IMR-90 (cell line): ENCODE measurements around the gene NARS2. TPM values are rescaled to one million over a fixed set of nuclear protein-coding genes. Genes with fewer than 3 reads are reported as not detected.

Experiments
- ATAC-seq: fragments of 200-7000 bp; cut with Tn5 transposase; 2 replicates; pipeline ENCODE4 v1.9.1; 2020; ENCODE audit warnings: low read depth, mild to moderate bottlenecking, moderate library complexity
- BruUV-seq: library from RNA; stranded (reverse); fragments of 400-500 nt; replicated peaks from 2 replicates; lab custom pipeline; 2021; lab: Mats Ljungman, UMichigan
- CTCF ChIA-PET: fragments of 300-600 bp; formaldehyde crosslinking; extraction: SDS; loops from one replicate; lab custom pipeline; 2021; ENCODE audit warnings: antibody characterized with exemption; lab: Yijun Ruan, JAX
- POLR2A ChIA-PET: fragments of 300-600 bp; sonication (Branson Sonifier 250); formaldehyde crosslinking; loops from one replicate; lab custom pipeline; 2022; ENCODE audit warnings: antibody characterized with exemption; ENCODE audit not compliant: unreplicated experiment; lab: Charles Lee
- DNase-seq: peaks from one replicate; pipeline ENCODE4 v3.0.0; 2013
- H2AFZ ChIP-seq: replicated peaks from 2 replicates; pipeline ENCODE3; 2013; ENCODE audit warnings: low read length, mild to moderate bottlenecking; ENCODE audit not compliant: poor library complexity
- H2AK5ac ChIP-seq: 2 replicates; pipeline ENCODE4 v1.6.1; 2013; ENCODE audit warnings: low read depth, low read length, inconsistent platforms
- H2AK9ac ChIP-seq: replicated peaks from 2 replicates; pipeline ENCODE3; 2013; ENCODE audit warnings: mild to moderate bottlenecking, low read depth, low read length, moderate library complexity; ENCODE audit not compliant: poor library complexity
- H2BK120ac ChIP-seq: 2 replicates; pipeline ENCODE4 v1.6.1; 2013; ENCODE audit warnings: low read depth, low read length, inconsistent platforms
- H2BK15ac ChIP-seq: 3 replicates; pipeline ENCODE4 v1.6.1; 2013; ENCODE audit warnings: low read depth, low read length, inconsistent platforms
- H2BK20ac ChIP-seq: 2 replicates; pipeline ENCODE4 v1.6.1; 2013; ENCODE audit warnings: low read depth, mild to moderate bottlenecking, inconsistent platforms, low read length, moderate library complexity
- H2BK5ac ChIP-seq: 2 replicates; pipeline ENCODE4 v1.6.1; 2013; ENCODE audit warnings: mild to moderate bottlenecking, low read depth, low read length, inconsistent platforms; ENCODE audit not compliant: poor library complexity, severe bottlenecking
- H3K14ac ChIP-seq: replicated peaks from 2 replicates; pipeline ENCODE4 v1.6.1; 2013; ENCODE audit warnings: low read depth, low read length, inconsistent platforms
- H3K18ac ChIP-seq: 2 replicates; pipeline ENCODE4 v1.6.1; 2013; ENCODE audit warnings: low read depth, low read length, control low read depth
- H3K23ac ChIP-seq: 2 replicates; pipeline ENCODE4 v1.6.1; 2013; ENCODE audit warnings: low read depth, low read length, inconsistent platforms
- H3K27ac ChIP-seq: 2 replicates; pipeline ENCODE4 v1.5.1; 2013; ENCODE audit warnings: mild to moderate bottlenecking, control low read depth, low read length; ENCODE audit not compliant: insufficient read depth
- H3K27me3 ChIP-seq: 2 replicates; pipeline ENCODE4 v1.6.1; 2013; ENCODE audit warnings: low read length; ENCODE audit not compliant: control insufficient read depth, insufficient read depth
- H3K36me3 ChIP-seq: 2 replicates; pipeline ENCODE4 v1.6.1; 2013; ENCODE audit warnings: low read length, mixed read lengths; ENCODE audit not compliant: control insufficient read depth, insufficient read depth
- H3K4ac ChIP-seq: 2 replicates; pipeline ENCODE4 v1.6.1; 2013; ENCODE audit warnings: low read depth, low read length, inconsistent platforms
- H3K4me1 ChIP-seq: 2 replicates; pipeline ENCODE4 v1.6.1; 2013; ENCODE audit warnings: low read length, mixed read lengths; ENCODE audit not compliant: control insufficient read depth, insufficient read depth
- H3K4me2 ChIP-seq: 2 replicates; pipeline ENCODE4 v1.6.1; 2013; ENCODE audit warnings: low read depth, mild to moderate bottlenecking, control low read depth, low read length, moderate library complexity
- H3K4me3 ChIP-seq: 2 replicates; pipeline ENCODE4 v1.5.1; 2013; ENCODE audit warnings: low read depth, mild to moderate bottlenecking, control low read depth, low read length, moderate library complexity; ENCODE audit not compliant: insufficient read depth
- H3K56ac ChIP-seq: 2 replicates; pipeline ENCODE4 v1.6.1; 2013; ENCODE audit warnings: low read length, inconsistent platforms; ENCODE audit not compliant: insufficient read depth; ENCODE audit errors: extremely low read depth
- H3K79me1 ChIP-seq, 2 experiments: 2 replicates each; pipeline ENCODE4 v1.6.1; 2013; ENCODE audit warnings: low read length in 2 of 2, inconsistent platforms in 1 of 2, low read depth in 1 of 2
- H3K9ac ChIP-seq: 2 replicates; pipeline ENCODE4 v1.6.1; 2013; ENCODE audit warnings: low read depth, low read length, control low read depth
- H3K9me1 ChIP-seq: 2 replicates; pipeline ENCODE4 v1.6.1; 2013; ENCODE audit warnings: low read length, inconsistent platforms; ENCODE audit not compliant: insufficient read depth
- H3K9me3 ChIP-seq: 2 replicates; pipeline ENCODE4 v1.6.1; 2013; ENCODE audit warnings: low read length; ENCODE audit not compliant: control insufficient read depth, insufficient read depth
- H4K20me1 ChIP-seq: 2 replicates; pipeline ENCODE4 v1.6.1; 2013; ENCODE audit warnings: low read length, inconsistent platforms; ENCODE audit not compliant: insufficient read depth
- H4K5ac ChIP-seq: 2 replicates; pipeline ENCODE4 v1.6.1; 2013; ENCODE audit warnings: mild to moderate bottlenecking, low read depth, low read length, control low read depth
- H4K8ac ChIP-seq, 2 experiments: 2 replicates each; pipeline ENCODE4 v1.6.1; 2013; ENCODE audit warnings: low read depth in 2 of 2, low read length in 2 of 2, control low read depth in 1 of 2, inconsistent platforms in 1 of 2
- H4K91ac ChIP-seq: 2 replicates; pipeline ENCODE4 v1.6.1; 2013; ENCODE audit warnings: low read depth, low read length, inconsistent platforms; ENCODE audit not compliant: insufficient read depth
- BHLHE40 ChIP-seq: fragments of 150-350 bp; IDR thresholded peaks from 2 replicates; pipeline ENCODE4 v1.6.1; 2016; ENCODE audit warnings: mild to moderate bottlenecking, low read depth, low read length
- CTCF ChIP-seq: conservative IDR thresholded peaks from 2 replicates; pipeline ENCODE4 v1.5.1; 2012; ENCODE audit warnings: mild to moderate bottlenecking, low read depth, low read length, improper control_type of control experiment
- MAFK ChIP-seq: IDR thresholded peaks from 2 replicates; pipeline ENCODE4 v1.6.1; 2012; ENCODE audit warnings: low read depth, low read length, improper control_type of control experiment
- MAZ ChIP-seq: IDR thresholded peaks from 2 replicates; pipeline ENCODE4 v1.6.1; 2012; ENCODE audit warnings: low read depth, mild to moderate bottlenecking, low read length, improper control_type of control experiment, moderate library complexity, borderline replicate concordance
- NFE2L2 ChIP-seq: fragments of 150-350 bp; IDR thresholded peaks from 2 replicates; pipeline ENCODE4 v1.6.1; 2016; ENCODE audit warnings: low read depth, mild to moderate bottlenecking, low read length
- RCOR1 ChIP-seq: IDR thresholded peaks from 2 replicates; pipeline ENCODE4 v1.6.1; 2012; ENCODE audit warnings: mild to moderate bottlenecking, low read length, improper control_type of control experiment; ENCODE audit not compliant: insufficient replicate concordance
- RFX5 ChIP-seq: IDR thresholded peaks from 2 replicates; pipeline ENCODE4 v1.8.0; 2012; ENCODE audit warnings: low read depth, mild to moderate bottlenecking, low read length, moderate library complexity
- USF2 ChIP-seq: fragments of 150-350 bp; IDR thresholded peaks from 2 replicates; pipeline ENCODE4 v1.6.1; 2017; ENCODE audit warnings: mild to moderate bottlenecking, antibody characterized with exemption, low read length, low read depth
- WGBS, 2 experiments: methylation state at CpG; one replicate each; pipeline versions ENCODE4 v1.1.5 to v1.1.7; 2013; ENCODE audit warnings: missing lambda C conversion rate in 2 of 2; ENCODE audit not compliant: insufficient read length in 1 of 2; ENCODE audit errors: extremely low coverage in 2 of 2; 5-methylcytosine and 5-hydroxymethylcytosine counted together
- dilution Hi-C: fragments of 300-500 bp; cut with HindIII; formaldehyde crosslinking; loops from one replicate; pipeline ENCODE4 v1.14.3; 2018; ENCODE audit warnings: low sequenced_read_pairs; ENCODE audit not compliant: unreplicated experiment
- in situ Hi-C: fragments of 300-500 bp; cut with MboI; formaldehyde crosslinking; loops from 3 replicates; pipeline ENCODE4 v1.14.3; 2019; ENCODE audit warnings: low sequenced_read_pairs, inconsistent platforms, mixed read lengths
- intact Hi-C: fragments of 100-400 bp; cut with micrococcal nuclease; formaldehyde crosslinking; loops from 2 replicates; pipeline ENCODE4 v1.10.0; 2022
- polyA plus RNA-seq, 3 experiments: library from polyadenylated mRNA; depleted of rRNA; stranded (reverse); fragments of >200 nt; gene quantifications; 2 replicates each; pipeline ENCODE4 v1.2.3, GENCODE V29; 2012; ENCODE audit warnings: low replicate concordance in 1 of 3
- total RNA-seq: library from RNA; depleted of rRNA; stranded (reverse); fragments of >200 nt; gene quantifications from 2 replicates; pipeline ENCODE4 v1.2.3, GENCODE V29; 2012
- TF ChIP-seq, protein P1 (sequence below): fragments of 150-350 bp; IDR thresholded peaks from 2 replicates; pipeline ENCODE4 v1.6.1; 2016; ENCODE audit warnings: low read depth, mild to moderate bottlenecking, low read length, moderate library complexity, borderline replicate concordance

NARS2 gene
- total and polyA plus RNA-seq, 2 of the 4 experiments (the other 2 are of a cell fraction): 8.0 to 15.8 TPM

GRCh38 chr11:78492973-78493372, 81.7 kb downstream of the NARS2 start:
- Histone ChIP-seq H4K20me1 (no peaks in the 10 kb centered on the region), H3K4ac (no peak overlapping the region), H3K9me1 (peaks cover 7% of the 10 kb centered on the region; the same call in 1 of the 2 replicates), H4K5ac (no peak overlapping the region), H3K14ac (no peak overlapping the region), H3K36me3 (peaks cover 2% of the 10 kb centered on the region; the same call in 1 of the 2 replicates), H3K9me3 (no peaks in the 10 kb centered on the region), H3K23ac (no peak overlapping the region), H2BK20ac (no peak overlapping the region), H2BK5ac (no peak overlapping the region), H3K27ac (no peak overlapping the region), H2AK9ac (no peak overlapping the region), H3K4me3 (no peak overlapping the region), H4K91ac (no peak overlapping the region), H3K27me3 (no peaks in the 10 kb centered on the region), H3K56ac (no peak overlapping the region), H2AFZ (no peak overlapping the region), H4K8ac (no peak overlapping the region), H3K79me1 (no peaks in the 10 kb centered on the region), H3K4me1 (peaks cover 5% of the 10 kb centered on the region; the same call in 1 of the 2 replicates), H3K4me2 (no peak overlapping the region), H3K18ac (no peak overlapping the region), H2BK15ac (no peak overlapping the region), H3K9ac (no peak overlapping the region), H2AK5ac (no peak overlapping the region), H2BK120ac (no peak overlapping the region)
- no peak for DNase-seq
- intact Hi-C loops: no loop called here
- no CpG with 5 or more reads among the region's 6 CpGs for whole genome bisulfite sequencing, 2 experiments
- TF ChIP-seq BHLHE40 (no peak), NFE2L2 (no peak), MAFK (no peak), CTCF (no peak), USF2 (no peak), MAZ (no peak), RCOR1 (no peak), RFX5 (no peak)
- TF ChIP-seq, protein P1, sequence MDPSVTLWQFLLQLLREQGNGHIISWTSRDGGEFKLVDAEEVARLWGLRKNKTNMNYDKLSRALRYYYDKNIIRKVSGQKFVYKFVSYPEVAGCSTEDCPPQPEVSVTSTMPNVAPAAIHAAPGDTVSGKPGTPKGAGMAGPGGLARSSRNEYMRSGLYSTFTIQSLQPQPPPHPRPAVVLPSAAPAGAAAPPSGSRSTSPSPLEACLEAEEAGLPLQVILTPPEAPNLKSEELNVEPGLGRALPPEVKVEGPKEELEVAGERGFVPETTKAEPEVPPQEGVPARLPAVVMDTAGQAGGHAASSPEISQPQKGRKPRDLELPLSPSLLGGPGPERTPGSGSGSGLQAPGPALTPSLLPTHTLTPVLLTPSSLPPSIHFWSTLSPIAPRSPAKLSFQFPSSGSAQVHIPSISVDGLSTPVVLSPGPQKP: no peak
- ChIA-PET CTCF (no interaction called here), POLR2A (no interaction called here)
- dilution Hi-C loops: no loop called here
- no peak for ATAC-seq
- in situ Hi-C loops: no loop called here
- no TSS peak for BruUV-seq
